Measurements from ENCODE around the gene CTTN. TPM values are rescaled to one million over a fixed set of nuclear protein-coding genes. Genes with fewer than 3 reads are reported as not detected.
"Not testable (repeated sequence)": the region's sequence is repeated elsewhere in the genome, so short reads cannot be mapped to it uniquely, and the experiment has no call there.

The CTTN gene
- polyA plus RNA-seq, 4 donors: 101 to 218 (median 122) TPM

DNA sequence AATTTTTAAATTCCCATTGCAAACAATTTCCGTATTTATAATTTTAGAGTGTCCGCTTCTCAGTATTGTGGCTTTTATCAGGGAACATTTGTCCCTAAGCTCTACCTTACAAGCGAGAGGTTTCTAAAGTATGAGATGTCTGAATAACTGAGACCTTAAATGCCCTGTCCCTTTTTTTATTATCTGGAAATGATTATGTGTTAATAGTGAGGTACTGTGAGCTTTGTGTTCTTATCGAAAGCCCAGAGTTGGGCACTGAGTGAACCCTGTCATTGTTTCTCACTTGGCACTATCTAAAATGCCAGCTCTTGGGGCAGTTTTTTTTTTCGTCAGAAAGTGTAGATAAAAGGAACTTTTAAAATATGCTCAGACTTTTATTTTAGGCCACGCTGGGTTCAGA lies 9.5 kb downstream of the CTTN start:
- H3K4me3 ChIP-seq (ENCODE audit: low read depth in 1 of 3, low read length in 3 of 3): no peak overlapping the region
- H3K9me3 ChIP-seq (ENCODE audit: control insufficient read depth in 2 of 2, insufficient read depth in 1 of 2, low read depth in 1 of 2, low read length in 1 of 2): no peaks in the 10 kb centered on the region
- H3K27me3 ChIP-seq (ENCODE audit: control insufficient read depth in 3 of 3, insufficient read depth in 3 of 3, low read length in 3 of 3): no peaks in the 10 kb centered on the region
- FAIRE-seq (no peak), DNase-seq (no peak)
- H3K27ac ChIP-seq (ENCODE audit: low read depth in 1 of 3, low read length in 2 of 3): no peak overlapping the region
- H3K36me3 ChIP-seq (ENCODE audit: control insufficient read depth in 3 of 3, insufficient read depth in 2 of 3, low read depth in 1 of 3, low read length in 3 of 3): peaks cover 27 to 70% (median 29%) of the 10 kb centered on the region in 3 donors
- 91 to 94% (median 93%) methylated on average over 6 of the region's 6 CpGs for WGBS, 3 donors
- H3K4me1 ChIP-seq (ENCODE audit: control insufficient read depth in 3 of 3, insufficient read depth in 2 of 3, low read depth in 1 of 3, low read length in 2 of 3): no peaks in the 10 kb centered on the region

DNA sequence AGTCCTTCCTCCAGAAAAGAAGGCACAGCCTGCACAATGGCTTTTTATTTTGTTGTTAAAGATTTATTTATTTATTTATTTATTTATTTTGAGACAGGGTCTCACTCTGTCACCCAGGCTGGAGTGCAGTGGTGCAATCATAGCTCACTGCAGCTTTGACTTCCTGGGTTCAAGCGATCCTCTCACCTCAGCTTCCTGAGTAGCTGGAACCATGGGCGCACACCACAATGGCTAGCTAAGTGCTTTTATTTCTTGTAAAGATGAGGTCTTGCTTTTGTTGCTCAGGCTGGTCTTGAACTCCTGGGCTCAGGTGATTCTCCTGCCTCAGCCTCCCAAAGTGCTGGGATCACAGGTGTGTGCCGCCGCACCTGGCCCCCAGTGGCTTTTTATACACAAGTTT lies 10.0 kb downstream of the CTTN start:
- DNase-seq; FAIRE-seq; H3K27ac ChIP-seq (ENCODE audit: low read depth in 1 of 3, low read length in 2 of 3); H3K9me3 ChIP-seq (ENCODE audit: control insufficient read depth in 2 of 2, insufficient read depth in 1 of 2, low read depth in 1 of 2, low read length in 1 of 2); H3K4me3 ChIP-seq (ENCODE audit: low read depth in 1 of 3, low read length in 3 of 3); H3K4me1 ChIP-seq (ENCODE audit: control insufficient read depth in 3 of 3, insufficient read depth in 2 of 3, low read depth in 1 of 3, low read length in 2 of 3); H3K27me3 ChIP-seq (ENCODE audit: control insufficient read depth in 3 of 3, insufficient read depth in 3 of 3, low read length in 3 of 3): not testable (repeated sequence)
- peaks cover 30 to 75% (median 33%) of the 10 kb centered on the region in 3 donors for H3K36me3 ChIP-seq (ENCODE audit: control insufficient read depth in 3 of 3, insufficient read depth in 2 of 3, low read depth in 1 of 3, low read length in 3 of 3)
- 90 to 97% (median 91%) methylated on average over 4 of the region's 4 CpGs for WGBS, 3 donors

DNA sequence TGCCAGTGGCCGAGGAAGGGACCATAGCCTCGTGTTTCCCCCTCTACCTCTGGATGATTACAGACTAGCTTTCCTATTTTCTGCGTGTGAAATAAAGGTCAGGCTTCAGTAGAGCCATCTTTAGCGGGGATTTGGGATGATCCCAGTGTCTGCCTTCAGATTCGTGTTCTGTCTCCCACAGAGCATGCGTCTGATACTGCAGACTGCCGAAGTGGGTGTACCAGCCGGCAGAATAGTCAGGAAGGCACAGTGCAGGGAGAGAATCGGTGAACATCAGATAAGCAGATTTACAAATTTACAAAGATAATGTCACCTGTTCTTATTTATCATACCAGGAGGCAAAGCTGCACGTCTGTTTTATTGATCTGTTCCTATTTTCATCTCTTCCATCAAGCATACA lies 11.1 kb downstream of the CTTN start:
- DNase-seq: no peak
- no peak overlapping the region for H3K27ac ChIP-seq (ENCODE audit: low read depth in 1 of 3, low read length in 2 of 3)
- FAIRE-seq: no peak
- no peak overlapping the region for H3K4me3 ChIP-seq (ENCODE audit: low read depth in 1 of 3, low read length in 3 of 3)
- peaks cover 36 to 81% (median 38%) of the 10 kb centered on the region in 3 donors for H3K36me3 ChIP-seq (ENCODE audit: control insufficient read depth in 3 of 3, insufficient read depth in 2 of 3, low read depth in 1 of 3, low read length in 3 of 3)
- H3K27me3 ChIP-seq (ENCODE audit: control insufficient read depth in 3 of 3, insufficient read depth in 3 of 3, low read length in 3 of 3): no peaks in the 10 kb centered on the region
- H3K4me1 ChIP-seq (ENCODE audit: control insufficient read depth in 3 of 3, insufficient read depth in 2 of 3, low read depth in 1 of 3, low read length in 2 of 3): no peaks in the 10 kb centered on the region
- H3K9me3 ChIP-seq (ENCODE audit: control insufficient read depth in 2 of 2, insufficient read depth in 1 of 2, low read depth in 1 of 2, low read length in 1 of 2): no peaks in the 10 kb centered on the region
- 87 to 88% (median 87%) methylated on average over 10 of the region's 10 CpGs for WGBS, 3 donors

DNA sequence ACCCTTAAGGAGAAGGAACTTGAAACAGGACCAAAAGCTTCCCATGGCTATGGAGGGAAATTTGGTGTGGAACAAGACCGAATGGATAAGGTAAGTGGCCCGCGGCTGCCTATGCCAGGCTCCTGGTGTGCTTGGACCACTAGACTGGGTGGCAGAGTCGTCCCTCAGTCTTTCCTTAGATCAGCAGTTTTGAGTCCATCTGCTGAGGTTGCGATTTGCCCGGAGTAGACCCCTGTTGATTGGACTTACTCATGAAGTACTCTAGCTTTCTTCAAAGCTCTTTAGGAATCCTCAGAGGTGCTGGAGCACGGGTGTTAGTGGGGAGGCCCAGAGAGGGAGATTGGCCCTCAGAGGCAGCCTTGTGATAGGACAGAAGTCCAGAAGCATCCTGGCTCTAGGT lies 11.5 kb downstream of the CTTN start:
- no peak for FAIRE-seq

DNA sequence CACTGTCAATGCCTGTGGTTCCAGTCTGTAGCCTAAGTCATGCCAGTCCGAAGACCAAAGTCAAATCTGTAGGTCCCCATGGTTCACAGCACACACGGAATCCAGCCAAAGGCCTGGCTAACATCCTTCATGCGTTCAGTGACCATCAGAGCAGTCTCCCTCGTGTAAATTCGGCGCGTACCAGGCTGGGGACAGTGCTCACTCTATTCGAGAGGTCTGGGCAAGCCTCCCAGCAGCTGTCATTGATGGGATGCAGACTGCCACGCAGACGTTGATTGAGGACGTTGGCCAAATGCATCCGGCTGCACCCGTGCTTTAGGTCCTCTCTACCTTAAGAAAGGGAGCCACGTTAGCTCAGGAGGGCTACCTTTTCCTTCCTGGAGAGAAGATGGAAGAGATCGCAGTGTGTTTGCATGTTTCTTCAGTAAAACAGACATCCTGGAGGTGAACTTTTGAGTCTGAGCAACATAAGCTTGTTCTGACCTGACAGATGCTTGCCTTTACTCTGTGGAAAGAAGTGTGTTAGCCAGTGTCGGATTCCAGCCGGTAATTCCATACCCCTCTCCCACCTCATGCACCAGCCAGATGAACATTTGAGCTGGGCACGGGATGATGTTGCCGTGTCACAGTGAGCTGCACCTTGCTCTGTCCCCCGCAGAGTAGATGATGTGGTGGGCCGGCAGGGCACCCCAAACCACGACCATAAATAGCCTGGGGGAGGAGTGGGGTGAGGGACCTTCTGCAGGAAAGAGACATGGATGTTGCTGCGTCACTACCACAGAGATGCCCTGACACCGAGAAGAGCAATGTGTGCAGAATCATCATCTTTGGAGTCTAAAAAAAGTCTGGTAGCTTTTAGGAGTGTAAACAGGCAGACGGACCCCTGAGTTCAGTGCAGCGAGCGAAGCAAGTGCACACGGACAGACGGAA lies 12.2 kb downstream of the CTTN start:
- FAIRE-seq (no peak), DNase-seq (no peak)
- Histone ChIP-seq H3K27ac (ENCODE audit: low read depth in 1 of 3, low read length in 2 of 3) (no peak overlapping the region), H3K4me1 (ENCODE audit: control insufficient read depth in 3 of 3, insufficient read depth in 2 of 3, low read depth in 1 of 3, low read length in 2 of 3) (no peaks in the 10 kb centered on the region), H3K9me3 (ENCODE audit: control insufficient read depth in 2 of 2, insufficient read depth in 1 of 2, low read depth in 1 of 2, low read length in 1 of 2) (no peaks in the 10 kb centered on the region), H3K4me3 (ENCODE audit: low read depth in 1 of 3, low read length in 3 of 3) (no peak overlapping the region), H3K36me3 (ENCODE audit: control insufficient read depth in 3 of 3, insufficient read depth in 2 of 3, low read depth in 1 of 3, low read length in 3 of 3) (peaks cover 37 to 90% (median 44%) of the 10 kb centered on the region in 3 donors), H3K27me3 (ENCODE audit: control insufficient read depth in 3 of 3, insufficient read depth in 3 of 3, low read length in 3 of 3) (no peaks in the 10 kb centered on the region)
- WGBS, 3 donors: 82 to 91% (median 85%) methylated on average over 29 of the region's 29 CpGs

More for the DNA sequence above, 11.5 kb downstream of the CTTN start:
- Histone ChIP-seq H3K36me3 (ENCODE audit: control insufficient read depth in 3 of 3, insufficient read depth in 2 of 3, low read depth in 1 of 3, low read length in 3 of 3) (peaks cover 39 to 85% (median 41%) of the 10 kb centered on the region in 3 donors), H3K4me3 (ENCODE audit: low read depth in 1 of 3, low read length in 3 of 3) (no peak overlapping the region), H3K9me3 (ENCODE audit: control insufficient read depth in 2 of 2, insufficient read depth in 1 of 2, low read depth in 1 of 2, low read length in 1 of 2) (no peaks in the 10 kb centered on the region), H3K27me3 (ENCODE audit: control insufficient read depth in 3 of 3, insufficient read depth in 3 of 3, low read length in 3 of 3) (no peaks in the 10 kb centered on the region), H3K27ac (ENCODE audit: low read depth in 1 of 3, low read length in 2 of 3) (no peak overlapping the region), H3K4me1 (ENCODE audit: control insufficient read depth in 3 of 3, insufficient read depth in 2 of 3, low read depth in 1 of 3, low read length in 2 of 3) (no peaks in the 10 kb centered on the region)
- WGBS, 3 donors: 92 to 93% (median 92%) methylated on average over 7 of the region's 7 CpGs
- DNase-seq: no peak

DNA sequence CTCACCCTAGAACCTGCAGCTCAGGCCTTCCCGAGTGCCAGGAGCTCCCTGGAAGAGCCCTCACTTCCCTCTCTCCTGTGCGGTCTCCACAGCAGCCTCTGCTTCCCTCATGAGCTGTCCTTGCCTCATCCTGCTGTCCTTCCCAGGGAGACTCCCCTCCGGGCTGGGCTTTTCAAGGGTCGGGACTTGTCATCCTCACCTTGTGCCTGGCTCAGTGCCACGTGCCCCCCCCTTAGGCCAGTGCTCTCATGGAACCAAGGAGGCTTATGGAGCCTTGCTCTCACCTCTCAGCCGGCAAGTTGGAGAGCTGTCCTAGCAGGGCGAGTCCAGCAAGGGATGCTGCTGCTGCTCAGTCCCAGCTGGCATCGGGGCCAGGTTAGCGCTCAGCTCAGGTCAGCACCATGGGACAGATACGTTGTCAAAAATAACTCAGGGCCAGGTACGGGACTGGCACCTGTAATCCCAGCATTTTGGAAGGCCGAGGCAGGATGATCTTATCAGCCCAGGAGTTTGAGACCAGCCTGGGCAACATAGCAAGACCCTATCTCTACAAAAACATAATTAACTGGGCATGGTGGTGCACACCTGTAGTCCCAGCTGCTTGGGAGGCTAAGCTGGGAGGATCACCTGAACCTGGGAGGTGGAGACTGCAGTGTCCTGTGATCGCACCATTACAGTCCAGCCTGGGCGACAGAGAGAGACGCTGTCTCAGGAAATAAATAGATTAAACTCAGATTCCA lies 13.6 kb downstream of the CTTN start:
- 91 to 96% (median 92%) methylated on average over 15 of the region's 15 CpGs for WGBS, 3 donors
- Histone ChIP-seq H3K27ac (ENCODE audit: low read depth in 1 of 3, low read length in 2 of 3) (no peak overlapping the region), H3K9me3 (ENCODE audit: control insufficient read depth in 2 of 2, insufficient read depth in 1 of 2, low read depth in 1 of 2, low read length in 1 of 2) (no peaks in the 10 kb centered on the region), H3K36me3 (ENCODE audit: control insufficient read depth in 3 of 3, insufficient read depth in 2 of 3, low read depth in 1 of 3, low read length in 3 of 3) (peaks cover 35 to 93% (median 44%) of the 10 kb centered on the region in 3 donors), H3K27me3 (ENCODE audit: control insufficient read depth in 3 of 3, insufficient read depth in 3 of 3, low read length in 3 of 3) (no peaks in the 10 kb centered on the region), H3K4me3 (ENCODE audit: low read depth in 1 of 3, low read length in 3 of 3) (no peak overlapping the region), H3K4me1 (ENCODE audit: control insufficient read depth in 3 of 3, insufficient read depth in 2 of 3, low read depth in 1 of 3, low read length in 2 of 3) (no peaks in the 10 kb centered on the region)
- FAIRE-seq (no peak), DNase-seq (no peak)

DNA sequence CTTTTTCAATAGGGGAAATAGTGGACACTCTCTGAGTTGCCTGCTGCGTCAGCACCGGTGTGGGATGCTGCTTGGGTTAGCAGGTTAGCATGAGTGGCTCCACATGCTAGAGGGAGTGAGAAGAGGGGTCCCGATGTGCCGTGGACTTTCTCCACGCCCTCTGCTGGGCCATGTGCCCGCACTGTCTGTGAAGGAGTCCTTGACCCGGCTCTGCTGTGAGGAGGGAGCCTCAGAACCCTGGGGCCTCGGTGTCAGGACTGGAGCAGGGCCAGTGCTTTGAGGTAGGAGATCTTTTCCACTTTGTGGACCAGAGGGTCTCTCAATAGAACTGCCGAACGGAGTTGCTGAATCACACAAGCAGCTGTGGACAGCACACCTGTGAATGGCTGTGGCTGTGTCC lies 14.8 kb downstream of the CTTN start:
- no peaks in the 10 kb centered on the region for H3K9me3 ChIP-seq (ENCODE audit: control insufficient read depth in 2 of 2, insufficient read depth in 1 of 2, low read depth in 1 of 2, low read length in 1 of 2)
- H3K27me3 ChIP-seq (ENCODE audit: control insufficient read depth in 3 of 3, insufficient read depth in 3 of 3, low read length in 3 of 3): no peaks in the 10 kb centered on the region
- H3K27ac ChIP-seq (ENCODE audit: low read depth in 1 of 3, low read length in 2 of 3): no peak overlapping the region
- WGBS, 3 donors: 91 to 94% (median 94%) methylated on average over 10 of the region's 10 CpGs
- FAIRE-seq (no peak), DNase-seq (no peak)
- peaks cover 30 to 95% (median 43%) of the 10 kb centered on the region in 3 donors for H3K36me3 ChIP-seq (ENCODE audit: control insufficient read depth in 3 of 3, insufficient read depth in 2 of 3, low read depth in 1 of 3, low read length in 3 of 3)
- no peaks in the 10 kb centered on the region for H3K4me1 ChIP-seq (ENCODE audit: control insufficient read depth in 3 of 3, insufficient read depth in 2 of 3, low read depth in 1 of 3, low read length in 2 of 3)
- H3K4me3 ChIP-seq (ENCODE audit: low read depth in 1 of 3, low read length in 3 of 3): no peak overlapping the region

DNA sequence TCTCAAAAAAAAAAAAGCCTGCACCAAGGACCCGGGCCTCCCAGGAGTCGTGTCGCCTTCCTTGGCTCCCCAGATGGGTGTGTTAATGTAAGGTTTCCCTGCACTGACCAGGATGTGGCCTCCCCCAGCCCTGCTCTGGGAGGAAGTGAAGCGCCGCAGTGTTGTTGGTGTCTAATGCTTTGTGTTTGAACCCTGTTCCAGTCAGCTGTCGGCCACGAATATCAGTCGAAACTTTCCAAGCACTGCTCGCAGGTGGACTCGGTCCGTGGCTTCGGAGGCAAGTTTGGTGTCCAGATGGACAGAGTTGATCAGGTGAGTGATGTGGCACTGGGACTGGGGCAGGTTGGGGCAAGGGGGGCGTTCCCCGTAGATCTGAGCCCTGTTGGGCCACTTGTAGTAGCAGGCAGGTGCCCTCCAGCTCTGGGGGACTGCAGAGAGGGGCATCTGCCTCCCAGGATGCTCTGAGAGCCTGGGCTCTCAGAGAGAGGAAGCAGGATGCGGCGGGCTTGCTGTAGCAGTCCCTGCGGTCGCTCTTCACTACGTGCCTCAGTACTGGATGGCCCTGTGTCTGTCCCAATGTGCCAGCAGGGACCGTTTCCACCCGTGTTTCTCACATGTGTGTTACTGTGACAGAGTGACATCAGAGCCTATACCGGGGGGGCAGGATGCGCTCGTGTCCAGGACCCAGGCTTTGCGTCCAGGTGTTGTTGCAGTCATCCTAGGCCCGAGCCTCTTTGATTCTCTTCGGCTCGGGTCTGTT lies 16.2 kb downstream of the CTTN start:
- Histone ChIP-seq H3K4me1 (ENCODE audit: control insufficient read depth in 3 of 3, insufficient read depth in 2 of 3, low read depth in 1 of 3, low read length in 2 of 3) (no peaks in the 10 kb centered on the region), H3K27me3 (ENCODE audit: control insufficient read depth in 3 of 3, insufficient read depth in 3 of 3, low read length in 3 of 3) (no peaks in the 10 kb centered on the region), H3K4me3 (ENCODE audit: low read depth in 1 of 3, low read length in 3 of 3) (no peak overlapping the region), H3K27ac (ENCODE audit: low read depth in 1 of 3, low read length in 2 of 3) (no peak overlapping the region), H3K9me3 (ENCODE audit: control insufficient read depth in 2 of 2, insufficient read depth in 1 of 2, low read depth in 1 of 2, low read length in 1 of 2) (no peaks in the 10 kb centered on the region), H3K36me3 (ENCODE audit: control insufficient read depth in 3 of 3, insufficient read depth in 2 of 3, low read depth in 1 of 3, low read length in 3 of 3) (peaks cover 27 to 91% (median 38%) of the 10 kb centered on the region in 3 donors)
- 94 to 95% (median 94%) methylated on average over 26 to 28 of the region's 28 CpGs for WGBS, 3 donors
- FAIRE-seq: no peak
- no peak for DNase-seq

Data from small intestine (tissue), 7 donors.